Kidney (tissue), 14 donors: Measurements from ENCODE around the gene SMARCC2. TPM values are rescaled to one million over a fixed set of nuclear protein-coding genes. Genes with fewer than 3 reads are reported as not detected.

ENCODE experiments used
- DNase-seq, 5 donors: peaks; one replicate each; pipeline ENCODE4 v3.0.0-alpha.2; 2013 to 2020
- FAIRE-seq: peaks from 2 replicates; lab custom pipeline; 2012; peaks lifted over from hg19 to GRCh38; lab: Jason Lieb, UNC
- H3K27ac ChIP-seq, 2 donors: one replicate each; pipeline ENCODE4 v1.7.0; 2013; ENCODE audit warnings: low read depth in 2 of 2, low read length in 2 of 2, inconsistent platforms in 1 of 2
- H3K27me3 ChIP-seq: one replicate; pipeline ENCODE4 v1.7.1; 2013; ENCODE audit warnings: low read length, inconsistent platforms; ENCODE audit not compliant: control insufficient read depth, insufficient read depth
- H3K36me3 ChIP-seq, 3 donors: one replicate each; pipeline versions ENCODE4 v1.7.0 to v1.7.1; 2013; ENCODE audit warnings: low read length in 3 of 3, control low read depth in 1 of 3, inconsistent platforms in 1 of 3; ENCODE audit not compliant: insufficient read depth in 3 of 3, control insufficient read depth in 2 of 3
- H3K4me1 ChIP-seq, 3 donors: one replicate each; pipeline versions ENCODE4 v1.7.0 to v1.7.1; 2013; ENCODE audit warnings: low read length in 3 of 3, inconsistent platforms in 1 of 3, low read depth in 1 of 3; ENCODE audit not compliant: control insufficient read depth in 2 of 3, insufficient read depth in 2 of 3
- H3K4me3 ChIP-seq, 3 donors: one replicate each; pipeline versions ENCODE4 v1.7.0 to v1.8.1; 2013; ENCODE audit warnings: low read length in 3 of 3, control low read depth in 1 of 3, inconsistent platforms in 1 of 3
- H3K9ac ChIP-seq, 3 donors: one replicate each; pipeline versions ENCODE4 v1.7.0 to v1.7.1; 2013; ENCODE audit warnings: low read length in 3 of 3, control low read depth in 1 of 3, inconsistent platforms in 1 of 3
- H3K9me3 ChIP-seq, 3 donors: one replicate each; pipeline versions ENCODE4 v1.7.0 to v1.7.1; 2013; ENCODE audit warnings: low read length in 3 of 3, control low read depth in 1 of 3, inconsistent platforms in 1 of 3; ENCODE audit not compliant: control insufficient read depth in 2 of 3, insufficient read depth in 1 of 3
- intact Hi-C: fragments of 100-400 bp; cut with DNase I; formaldehyde crosslinking; loops from one replicate; pipeline ENCODE4 v1.11.1; 2022
- polyA plus RNA-seq: library from polyadenylated mRNA; stranded (reverse); fragments of 350-450 nt; fragmentation: Illumina TruSeq; extraction: RNeasy Lipid Tissue Mini Kit (QIAGEN cat#74804); gene quantifications from one replicate; pipeline ENCODE4 v1.2.3, GENCODE V29; 2014; ENCODE audit warnings: low read depth, low replicate concordance; ENCODE audit not compliant: insufficient read depth
- total RNA-seq: library from RNA; stranded (reverse); fragmentation: NEBNext Ultra II Directional; extraction: Animal tissue kit (Norgen Biotek cat#: 25700); gene quantifications from one replicate; pipeline ENCODE4 v1.2.1, GENCODE V29; 2021
- TF ChIP-seq, protein P1 (sequence below): IDR thresholded peaks from 3 replicates; pipeline ENCODE4 v1.5.1; 2012; ENCODE audit warnings: mild to moderate bottlenecking, moderate library complexity, borderline replicate concordance; ENCODE audit not compliant: insufficient read depth; ENCODE audit errors: extremely low read depth
- donor health status: control.
- donor health status: control.
- donor health status: control.
- donor health status: control.
- donor health status: control.
- donor health status: DM: yes; HTN: yes; CAD: no.
- donor health status: Normal renal cell carcinoma (clear cell type).

SMARCC2 gene
- total and polyA plus RNA-seq, 2 donors from 2014 or later: 18.8 to 112 TPM

DNA sequence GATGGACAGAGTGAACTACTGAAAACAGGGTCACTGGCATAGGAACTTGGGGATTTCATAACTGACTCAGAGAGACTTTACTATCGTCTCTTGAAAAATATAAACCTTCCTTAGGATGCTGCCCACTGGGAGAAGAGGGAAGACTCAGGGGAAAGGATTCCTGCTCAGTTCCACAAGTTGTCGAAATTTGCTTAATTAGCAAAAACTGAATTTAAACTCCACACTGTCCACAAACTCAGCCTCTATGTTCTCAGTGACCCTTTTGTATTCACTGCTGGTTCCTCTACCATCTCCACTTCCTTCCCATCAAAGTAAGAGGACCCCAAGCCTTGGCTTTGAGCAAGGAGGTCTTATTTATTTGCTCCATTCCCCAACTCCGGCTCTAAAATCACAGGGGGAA lies 44.1 kb downstream of the SMARCC2 start:
- Histone ChIP-seq H3K4me1 (peaks cover 0 to 7% (median 2%) of the 10 kb centered on the region in 3 donors), H3K9me3 (no peaks in the 10 kb centered on the region), H3K4me3 (no peak overlapping the region), H3K27ac (no peak overlapping the region), H3K36me3 (peaks cover 2 to 22% (median 21%) of the 10 kb centered on the region in 3 donors), H3K27me3 (no peaks in the 10 kb centered on the region), H3K9ac (no peak overlapping the region)
- intact Hi-C loops: no loop called here
- no peak for DNase-seq
- TF ChIP-seq, protein P1, sequence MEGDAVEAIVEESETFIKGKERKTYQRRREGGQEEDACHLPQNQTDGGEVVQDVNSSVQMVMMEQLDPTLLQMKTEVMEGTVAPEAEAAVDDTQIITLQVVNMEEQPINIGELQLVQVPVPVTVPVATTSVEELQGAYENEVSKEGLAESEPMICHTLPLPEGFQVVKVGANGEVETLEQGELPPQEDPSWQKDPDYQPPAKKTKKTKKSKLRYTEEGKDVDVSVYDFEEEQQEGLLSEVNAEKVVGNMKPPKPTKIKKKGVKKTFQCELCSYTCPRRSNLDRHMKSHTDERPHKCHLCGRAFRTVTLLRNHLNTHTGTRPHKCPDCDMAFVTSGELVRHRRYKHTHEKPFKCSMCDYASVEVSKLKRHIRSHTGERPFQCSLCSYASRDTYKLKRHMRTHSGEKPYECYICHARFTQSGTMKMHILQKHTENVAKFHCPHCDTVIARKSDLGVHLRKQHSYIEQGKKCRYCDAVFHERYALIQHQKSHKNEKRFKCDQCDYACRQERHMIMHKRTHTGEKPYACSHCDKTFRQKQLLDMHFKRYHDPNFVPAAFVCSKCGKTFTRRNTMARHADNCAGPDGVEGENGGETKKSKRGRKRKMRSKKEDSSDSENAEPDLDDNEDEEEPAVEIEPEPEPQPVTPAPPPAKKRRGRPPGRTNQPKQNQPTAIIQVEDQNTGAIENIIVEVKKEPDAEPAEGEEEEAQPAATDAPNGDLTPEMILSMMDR: no peak
- FAIRE-seq: no peak

DNA sequence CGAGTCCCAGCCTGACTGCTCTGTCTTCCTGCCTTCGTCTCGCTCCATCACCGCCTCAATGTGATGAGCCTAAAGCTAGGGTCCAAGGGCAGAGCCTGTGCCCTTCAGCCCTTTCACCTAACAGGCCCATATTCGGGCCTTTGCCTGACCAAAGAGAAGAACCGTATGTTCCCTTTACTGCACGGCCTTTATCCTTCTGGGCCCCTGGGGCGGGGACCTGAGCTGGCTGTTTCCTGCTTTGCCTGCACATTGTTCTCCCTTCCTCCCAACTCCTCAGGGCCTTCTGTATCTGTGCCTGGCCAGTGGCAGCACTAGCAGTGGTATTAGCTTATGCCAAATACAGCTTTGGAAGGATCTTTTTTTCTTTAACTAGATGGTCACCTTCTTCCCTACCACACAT lies 45.4 kb downstream of the SMARCC2 start:
- H3K27ac ChIP-seq: peak overlapping the region in 1 of 2 donors; percentile 57
- DNase-seq (peak in 1 of 5 donors; percentile 59), FAIRE-seq (no peak)
- H3K9me3 ChIP-seq: no peaks in the 10 kb centered on the region
- TF ChIP-seq, protein P1: no peak
- H3K9ac ChIP-seq: no peak overlapping the region
- H3K4me3 ChIP-seq: no peak overlapping the region
- H3K36me3 ChIP-seq: peaks cover 2 to 23% (median 21%) of the 10 kb centered on the region in 3 donors
- H3K27me3 ChIP-seq: no peaks in the 10 kb centered on the region
- intact Hi-C loops: no loop called here
- peaks cover 0 to 7% (median 2%) of the 10 kb centered on the region in 3 donors for H3K4me1 ChIP-seq

DNA sequence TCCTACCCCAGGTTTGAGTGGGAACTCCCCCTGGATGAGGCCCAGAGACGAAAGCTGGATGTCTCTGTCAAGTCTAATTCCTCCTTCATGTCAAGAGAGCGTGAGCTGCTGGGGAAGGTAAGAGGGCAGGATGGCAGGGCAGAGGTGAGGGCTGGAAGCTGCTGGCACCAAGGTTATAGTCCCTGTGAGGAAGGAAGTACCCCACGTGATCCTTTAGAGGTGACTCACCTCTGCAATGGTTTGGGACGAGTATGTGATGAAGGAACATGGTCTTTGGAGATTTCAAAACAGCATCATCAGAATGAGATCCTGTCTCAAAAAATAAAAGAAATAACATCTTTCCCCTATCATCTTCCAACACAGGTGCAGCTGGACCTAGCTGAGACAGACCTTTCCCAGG lies 46.1 kb downstream of the SMARCC2 start:
- Histone ChIP-seq H3K27me3 (no peaks in the 10 kb centered on the region), H3K4me3 (no peak overlapping the region), H3K4me1 (peaks cover 0 to 7% (median 2%) of the 10 kb centered on the region in 3 donors), H3K9ac (no peak overlapping the region), H3K36me3 (peaks cover 2 to 26% (median 21%) of the 10 kb centered on the region in 3 donors), H3K9me3 (no peaks in the 10 kb centered on the region), H3K27ac (no peak overlapping the region)
- TF ChIP-seq, protein P1: no peak
- DNase-seq (no peak), FAIRE-seq (no peak)
- intact Hi-C loops: no loop called here
